Cardiac muscle cell (in vitro differentiated cells and primary cell): Measurements from ENCODE around the gene PHF2. TPM values are rescaled to one million over a fixed set of nuclear protein-coding genes. Genes with fewer than 3 reads are reported as not detected.

Source experiments
- DNase-seq, 2 donors: peaks; one replicate each; pipeline versions ENCODE4 v3.0.0 to v3.0.0-alpha.2; 2010 to 2017; ENCODE audit warnings: low read depth in 1 of 2, low spot score in 1 of 2
- H3K27ac ChIP-seq: fragments of 200-600 bp; sonication (generic); 2 replicates; pipeline ENCODE4 v1.5.1; 2016
- H3K27me3 ChIP-seq: fragments of 200-600 bp; sonication (generic); 2 replicates; pipeline ENCODE4 v1.6.0; 2016; ENCODE audit warnings: control low read depth
- H3K36me3 ChIP-seq: fragments of 200-600 bp; sonication (generic); 2 replicates; pipeline ENCODE4 v1.5.1; 2016; ENCODE audit warnings: control low read depth
- H3K4me1 ChIP-seq: fragments of 200-600 bp; sonication (generic); 2 replicates; pipeline ENCODE4 v1.8.1; 2017; ENCODE audit warnings: low read depth, mild to moderate bottlenecking, mixed run types
- H3K4me3 ChIP-seq: fragments of 200-600 bp; sonication (generic); 2 replicates; pipeline ENCODE4 v1.5.1; 2016; ENCODE audit warnings: mild to moderate bottlenecking
- H3K9me3 ChIP-seq: fragments of 200-600 bp; sonication (generic); 2 replicates; pipeline ENCODE4 v1.5.1; 2017; ENCODE audit warnings: low read depth, mild to moderate bottlenecking, control low read depth
- CTCF ChIP-seq: IDR thresholded peaks from 2 replicates; pipeline ENCODE4 v1.5.1; 2012; ENCODE audit warnings: low read depth, mild to moderate bottlenecking, low read length
- polyA plus RNA-seq: library from polyadenylated mRNA; unstranded; fragments of >200 nt; fragmentation: Nextera tagmentation; extraction: Ambion mirVana; gene quantifications from 2 replicates; pipeline ENCODE4 v1.2.1, GENCODE V29; 2016
- total RNA-seq: library from RNA; depleted of rRNA; stranded (reverse); fragments of >200 nt; gene quantifications from 2 replicates; pipeline ENCODE4 v1.2.3, GENCODE V29; 2016

The PHF2 gene
- total and polyA plus RNA-seq, 2 experiments from 2014 or later, result 14.1 to 33.7 TPM

- TF ChIP-seq CTCF, result peak; percentile 85
- H3K4me3 ChIP-seq, result no peak overlapping the region
- peak; percentile 62 to 68 for DNase-seq
- no peaks in the 10 kb centered on the region for H3K4me1 ChIP-seq
- H3K27ac ChIP-seq, result no peak overlapping the region
- H3K27me3 ChIP-seq, result no peaks in the 10 kb centered on the region
- H3K36me3 ChIP-seq, result peaks cover 6% of the 10 kb centered on the region
- H3K9me3 ChIP-seq, result no peaks in the 10 kb centered on the region
Measured at GRCh38 chr9:93682155-93682968, 106.0 kb downstream of the PHF2 start.

- no peak overlapping the region for H3K27ac ChIP-seq
- no peaks in the 10 kb centered on the region for H3K27me3 ChIP-seq
- no peaks in the 10 kb centered on the region for H3K36me3 ChIP-seq
- H3K9me3 ChIP-seq, result no peaks in the 10 kb centered on the region
- DNase-seq, result no peak
- no peaks in the 10 kb centered on the region for H3K4me1 ChIP-seq
- TF ChIP-seq CTCF, result no peak
- H3K4me3 ChIP-seq, result no peak overlapping the region
Measured at GRCh38 chr9:93683331-93684134, 107.1 kb downstream of the PHF2 start.

GRCh38 chr9:93684161-93684765, 107.9 kb downstream of the PHF2 start:
- H3K27me3 ChIP-seq, result no peaks in the 10 kb centered on the region
- H3K9me3 ChIP-seq, result no peaks in the 10 kb centered on the region
- no peak for DNase-seq
- no peak for TF ChIP-seq CTCF
- no peaks in the 10 kb centered on the region for H3K4me1 ChIP-seq
- H3K36me3 ChIP-seq, result no peaks in the 10 kb centered on the region
- no peak overlapping the region for H3K27ac ChIP-seq
- H3K4me3 ChIP-seq, result no peak overlapping the region

GRCh38 chr9:93684806-93685543, 108.6 kb downstream of the PHF2 start:
- Histone ChIP-seq H3K4me1 (no peaks in the 10 kb centered on the region), H3K27me3 (no peaks in the 10 kb centered on the region), H3K27ac (no peak overlapping the region), H3K36me3 (no peaks in the 10 kb centered on the region), H3K9me3 (no peaks in the 10 kb centered on the region), H3K4me3 (no peak overlapping the region)
- TF ChIP-seq CTCF, result peak; percentile 43
- DNase-seq, result peak in 1 of 2 donors; percentile 40
